WTC11 (cell line): ENCODE measurements around the gene LCN15. TPM values are rescaled to one million over a fixed set of nuclear protein-coding genes. Genes with fewer than 3 reads are reported as not detected.
"Not testable (repeated sequence)": the region's sequence is repeated elsewhere in the genome, so short reads cannot be mapped to it uniquely, and the experiment has no call there.

Experiments used
- ATAC-seq: fragments of 200-7000 bp; cut with Tn5 transposase; 2 replicates; pipeline ENCODE4 v1.10.0; 2021; ENCODE audit warnings: mild to moderate bottlenecking, moderate library complexity
- CTCF ChIA-PET: fragments of 300-600 bp; sonication (Branson Sonifier 250); formaldehyde crosslinking; loops from one replicate; lab custom pipeline; 2021; ENCODE audit warnings: antibody characterized with exemption; lab: Charles Lee
- POLR2A ChIA-PET: fragments of 350-600 bp; sonication (Branson Sonifier 250); formaldehyde crosslinking; loops from one replicate; lab custom pipeline; 2021; ENCODE audit warnings: antibody characterized with exemption; lab: Charles Lee
- DNase-seq: peaks from one replicate; pipeline ENCODE4 v3.0.0; 2021; ENCODE audit warnings: low spot score
- H3K27ac Mint-ChIP-seq: 2 replicates; pipeline ENCODE4 v1.8.0; 2021; ENCODE audit warnings: mixed read lengths
- H3K27me3 Mint-ChIP-seq: 2 replicates; pipeline ENCODE4 v1.8.0; 2021; ENCODE audit warnings: low read depth, mild to moderate bottlenecking, moderate library complexity, mixed read lengths
- H3K36me3 Mint-ChIP-seq: 2 replicates; pipeline ENCODE4 v1.8.0; 2021; ENCODE audit warnings: mixed read lengths
- H3K4me1 Mint-ChIP-seq: 2 replicates; pipeline ENCODE4 v1.8.0; 2022; ENCODE audit warnings: mixed read lengths
- H3K4me3 Mint-ChIP-seq: 2 replicates; pipeline ENCODE4 v1.8.0; 2021; ENCODE audit warnings: mild to moderate bottlenecking, moderate library complexity, mixed read lengths
- H3K9me3 Mint-ChIP-seq: 2 replicates; pipeline ENCODE4 v1.8.0; 2021; ENCODE audit warnings: mixed read lengths
- ATF1 ChIP-seq: sonication (generic); formaldehyde crosslinking; IDR thresholded peaks from 2 replicates; pipeline ENCODE4 v1.8.1; 2023; ENCODE audit warnings: mild to moderate bottlenecking, moderate library complexity, missing genetic modification reagents
- CTCF ChIP-seq: fragments of 200-600 bp; IDR thresholded peaks from 2 replicates; pipeline ENCODE4 v1.8.0; 2022; ENCODE audit warnings: antibody characterized with exemption
- E2F5 ChIP-seq: sonication (generic); formaldehyde crosslinking; IDR thresholded peaks from 2 replicates; pipeline ENCODE4 v1.8.1; 2022; ENCODE audit warnings: mild to moderate bottlenecking, moderate library complexity, missing genetic modification reagents
- FOXP4 ChIP-seq: sonication (generic); formaldehyde crosslinking; IDR thresholded peaks from 2 replicates; pipeline ENCODE4 v1.8.0; 2022; ENCODE audit warnings: mild to moderate bottlenecking, missing genetic modification reagents
- IRF2 ChIP-seq: sonication (generic); formaldehyde crosslinking; IDR thresholded peaks from 2 replicates; pipeline ENCODE4 v1.8.0; 2022; ENCODE audit warnings: low read depth, missing genetic modification reagents, borderline replicate concordance
- PRDM15 ChIP-seq: sonication (generic); formaldehyde crosslinking; IDR thresholded peaks from 2 replicates; pipeline ENCODE4 v1.8.0; 2022; ENCODE audit warnings: missing genetic modification reagents
- SMAD4 ChIP-seq: sonication (generic); formaldehyde crosslinking; IDR thresholded peaks from 2 replicates; pipeline ENCODE4 v1.8.0; 2022; ENCODE audit warnings: mild to moderate bottlenecking, missing genetic modification reagents
- STAT6 ChIP-seq: sonication (generic); formaldehyde crosslinking; conservative IDR thresholded peaks from 2 replicates; pipeline ENCODE4 v1.8.1; 2023; ENCODE audit warnings: mild to moderate bottlenecking, low read depth, missing genetic modification reagents, moderate library complexity
- total RNA-seq: library from RNA; stranded (reverse); gene quantifications from 3 replicates; pipeline ENCODE4 v1.2.3, GENCODE V29; 2021

The LCN15 gene
- total RNA-seq, 1 experiment from 2014 or later = 0.52 TPM

- peaks cover 11% of the 10 kb centered on the region for H3K4me1 Mint-ChIP-seq
- CTCF ChIA-PET = interaction anchor here (0.8 to 3.7 kb wide), 4 partner anchors 11 to 33 kb away, joined by 3 to 23 read pairs (median 8); partner anchors contain the start of gene LCN10
- H3K9me3 Mint-ChIP-seq = peaks cover 1% of the 10 kb centered on the region
- 0 out of 2 replicates have a peak, but pooled peaks cover 1% of the 10 kb centered on the region for H3K27me3 Mint-ChIP-seq
- no peaks in the 10 kb centered on the region for H3K36me3 Mint-ChIP-seq
- no peak for TF ChIP-seq FOXP4 (CRISPR knock-in tag)
- TF ChIP-seq IRF2 = no peak
- TF ChIP-seq ATF1 (CRISPR knock-in tag) = no peak
- TF ChIP-seq STAT6 (CRISPR knock-in tag) = no peak
- TF ChIP-seq PRDM15 (CRISPR knock-in tag) = no peak
- no peak for TF ChIP-seq CTCF
- TF ChIP-seq E2F5 (CRISPR knock-in tag) = no peak
- no peak for TF ChIP-seq SMAD4 (CRISPR knock-in tag)
- H3K4me3 Mint-ChIP-seq = no peak overlapping the region
- POLR2A ChIA-PET = no interaction called here
- ATAC-seq (no peak), DNase-seq (no peak)
- no peak overlapping the region for H3K27ac Mint-ChIP-seq
Measured at GRCh38 chr9:136761545-136761981, 2.8 kb downstream of the LCN15 start.

- H3K9me3 Mint-ChIP-seq, POLR2A ChIA-PET, H3K4me3 Mint-ChIP-seq, H3K27me3 Mint-ChIP-seq, H3K36me3 Mint-ChIP-seq, H3K27ac Mint-ChIP-seq: not testable (repeated sequence)
- CTCF ChIA-PET = interaction anchor here (0.8 to 3.7 kb wide), 8 partner anchors 10 to 218 kb away, joined by 3 to 23 read pairs (median 3); partner anchors contain the start of gene LCN10
- H3K4me1 Mint-ChIP-seq = peaks cover 11% of the 10 kb centered on the region
- ATAC-seq (peak; percentile 15; the same call in 1 of the 2 replicates), DNase-seq (peak; percentile 65)
Measured at GRCh38 chr9:136760834-136761544, 3.3 kb downstream of the LCN15 start.
